ENCODE data around the gene CSTF1. TPM values are rescaled to one million over a fixed set of nuclear protein-coding genes. Genes with fewer than 3 reads are reported as not detected.

The CSTF1 gene
- total and polyA plus RNA-seq, 2 donors (not counting 3 experiments of a cell fraction or from before 2014, with no cell fraction given), result 39.6 to 49.3 TPM

DNA sequence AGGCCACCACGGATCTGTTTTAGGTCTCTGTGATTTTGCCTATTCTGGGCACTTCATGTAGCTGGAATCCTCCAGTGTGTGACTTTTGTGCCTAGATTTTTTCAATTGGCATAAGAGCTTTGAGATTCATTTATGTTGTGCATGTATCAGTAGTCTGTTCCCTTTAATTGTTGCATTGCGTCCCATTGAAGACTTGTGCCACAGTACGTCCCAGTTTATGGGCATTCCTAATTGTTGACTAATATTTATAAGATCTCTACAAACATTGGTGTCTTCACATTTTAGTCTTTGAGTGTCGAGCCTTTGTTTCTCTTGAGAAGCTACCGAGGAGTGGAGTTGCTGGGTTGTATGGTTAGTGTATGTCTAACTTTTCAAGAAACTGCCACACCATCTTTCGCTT is 34.4 kb upstream of the CSTF1 start:
- Histone ChIP-seq H3K9me1 (replicated peaks; ENCODE audit: control insufficient read depth, extremely low read depth, insufficient read depth, low read length) (no peaks in the 10 kb centered on the region), H3K4me2 (ENCODE audit: insufficient read depth, low read length) (peak overlapping the region; percentile 59), H2AFZ (ENCODE audit: low read depth, low read length) (no peak overlapping the region), H3K4me3 (replicated peaks in 1 of 3; ENCODE audit: insufficient read depth in 1 of 3, low read depth in 1 of 3, low read length in 3 of 3) (no peak overlapping the region), H4K20me1 (replicated peaks; ENCODE audit: control insufficient read depth, extremely low read depth, insufficient read depth, low read length) (no peaks in the 10 kb centered on the region), H3K79me2 (ENCODE audit: control insufficient read depth, insufficient read depth, low read length) (peaks cover 2% of the 10 kb centered on the region), H3K9ac (replicated peaks; ENCODE audit: extremely low read depth, insufficient read depth, low read length) (no peak overlapping the region), H3K36me3 (ENCODE audit: control insufficient read depth in 2 of 2, extremely low read depth in 1 of 2, insufficient read depth in 2 of 2, low read length in 2 of 2) (no peaks in the 10 kb centered on the region), H3K27me3 (ENCODE audit: control insufficient read depth in 2 of 2, insufficient read depth in 2 of 2, low read length in 2 of 2) (peaks cover 3 to 4% of the 10 kb centered on the region in 2 experiments), H3K4me1 (ENCODE audit: control insufficient read depth, extremely low read depth, insufficient read depth, low read length) (peaks cover 6% of the 10 kb centered on the region), H3K9me3 (replicated peaks; ENCODE audit: control insufficient read depth, insufficient read depth, low read length) (no peaks in the 10 kb centered on the region), H3K27ac (ENCODE audit: insufficient read depth, low read depth, low read length) (no peak overlapping the region)
- TF ChIP-seq FOS (IDR thresholded peaks at IDR 0.05; ENCODE audit: borderline replicate concordance, insufficient read depth, low read length) (no peak), POLR2A (IDR thresholded peaks at IDR 0.05; ENCODE audit: low read depth, low read length) (no peak), EZH2 (IDR thresholded peaks at IDR 0.05; ENCODE audit: borderline replicate concordance, low read depth, low read length, severe bottlenecking) (no peak), POLR2AphosphoS5 (IDR thresholded peaks at IDR 0.05; ENCODE audit: insufficient read depth, low read depth, low read length) (no peak), MYC (IDR thresholded peaks at IDR 0.05; ENCODE audit: low read depth, low read length) (no peak), JUN (IDR thresholded peaks at IDR 0.05; ENCODE audit: borderline replicate concordance, insufficient read depth, insufficient read length, low read depth) (no peak), GATA2 (IDR thresholded peaks at IDR 0.05; ENCODE audit: insufficient read depth, insufficient read length, low read depth, low read length) (no peak)
- TF ChIP-seq, protein P1, sequence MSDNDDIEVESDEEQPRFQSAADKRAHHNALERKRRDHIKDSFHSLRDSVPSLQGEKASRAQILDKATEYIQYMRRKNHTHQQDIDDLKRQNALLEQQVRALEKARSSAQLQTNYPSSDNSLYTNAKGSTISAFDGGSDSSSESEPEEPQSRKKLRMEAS (IDR thresholded peaks at IDR 0.05; ENCODE audit: insufficient read depth, insufficient read length), result no peak
- TF ChIP-seq, protein P2, sequence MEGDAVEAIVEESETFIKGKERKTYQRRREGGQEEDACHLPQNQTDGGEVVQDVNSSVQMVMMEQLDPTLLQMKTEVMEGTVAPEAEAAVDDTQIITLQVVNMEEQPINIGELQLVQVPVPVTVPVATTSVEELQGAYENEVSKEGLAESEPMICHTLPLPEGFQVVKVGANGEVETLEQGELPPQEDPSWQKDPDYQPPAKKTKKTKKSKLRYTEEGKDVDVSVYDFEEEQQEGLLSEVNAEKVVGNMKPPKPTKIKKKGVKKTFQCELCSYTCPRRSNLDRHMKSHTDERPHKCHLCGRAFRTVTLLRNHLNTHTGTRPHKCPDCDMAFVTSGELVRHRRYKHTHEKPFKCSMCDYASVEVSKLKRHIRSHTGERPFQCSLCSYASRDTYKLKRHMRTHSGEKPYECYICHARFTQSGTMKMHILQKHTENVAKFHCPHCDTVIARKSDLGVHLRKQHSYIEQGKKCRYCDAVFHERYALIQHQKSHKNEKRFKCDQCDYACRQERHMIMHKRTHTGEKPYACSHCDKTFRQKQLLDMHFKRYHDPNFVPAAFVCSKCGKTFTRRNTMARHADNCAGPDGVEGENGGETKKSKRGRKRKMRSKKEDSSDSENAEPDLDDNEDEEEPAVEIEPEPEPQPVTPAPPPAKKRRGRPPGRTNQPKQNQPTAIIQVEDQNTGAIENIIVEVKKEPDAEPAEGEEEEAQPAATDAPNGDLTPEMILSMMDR (IDR thresholded peaks at IDR 0.05; ENCODE audit: extremely low read depth in 1 of 2, insufficient read depth in 1 of 2, low read depth in 1 of 2, low read length in 2 of 2), result no peak
- ChIA-PET POLR2A (interaction anchor here (1.4 kb wide), 1 partner anchor 34 kb away, joined by 6 read pairs; the partner anchor contains the start of genes AURKA and CSTF1), CTCF (interaction anchor here (1.0 to 2.2 kb wide), 7 partner anchors 8 to 148 kb away, joined by 3 to 7 read pairs (median 4); partner anchors contain the start of genes AURKA, CASS4 and CSTF1)
- FAIRE-seq, result no peak
- no TSS peak for BruUV-seq (replicated peaks)
- dilution Hi-C loops (cut with MboI; ENCODE audit: extremely low pct_ligation_motif_present, low sequenced_read_pairs), result no loop called here
- no peak for DNase-seq (ENCODE audit: low read depth, low spot score)
- intact Hi-C loops (cut with micrococcal nuclease), result loop anchor here (1.0 to 2.0 kb wide), 3 partner anchors 34 to 110 kb away; partner anchors contain the start of genes AURKA, CSTF1 and RTF2
